Transverse colon (tissue), 3 donors: ENCODE measurements around the gene RCE1.

Experiments
- EP300 ChIP-seq: sonication (generic); formaldehyde crosslinking; IDR thresholded peaks from one replicate; pipeline ENCODE4 v1.6.1; 2017; ENCODE audit warnings: antibody characterized with exemption, low read depth
- POLR2A ChIP-seq: fragments of 450-650 bp; IDR thresholded peaks from one replicate; pipeline ENCODE4 v1.6.1; 2016; ENCODE audit warnings: antibody characterized with exemption, mild to moderate bottlenecking, moderate library complexity
- TF ChIP-seq, protein P1 (sequence below), 5 experiments: fragments of 200-600 bp in 3 of 5; fragments of 450-650 bp in 2 of 5; sonication (generic) in 3 of 5; IDR thresholded peaks; 1 replicate in 2 of 5; 2 replicates in 3 of 5; pipeline ENCODE4 v1.5.1; 2016 to 2017; ENCODE audit warnings: antibody characterized with exemption in 5 of 5, inconsistent platforms in 3 of 5, mild to moderate bottlenecking in 2 of 5, moderate library complexity in 1 of 5

DNA sequence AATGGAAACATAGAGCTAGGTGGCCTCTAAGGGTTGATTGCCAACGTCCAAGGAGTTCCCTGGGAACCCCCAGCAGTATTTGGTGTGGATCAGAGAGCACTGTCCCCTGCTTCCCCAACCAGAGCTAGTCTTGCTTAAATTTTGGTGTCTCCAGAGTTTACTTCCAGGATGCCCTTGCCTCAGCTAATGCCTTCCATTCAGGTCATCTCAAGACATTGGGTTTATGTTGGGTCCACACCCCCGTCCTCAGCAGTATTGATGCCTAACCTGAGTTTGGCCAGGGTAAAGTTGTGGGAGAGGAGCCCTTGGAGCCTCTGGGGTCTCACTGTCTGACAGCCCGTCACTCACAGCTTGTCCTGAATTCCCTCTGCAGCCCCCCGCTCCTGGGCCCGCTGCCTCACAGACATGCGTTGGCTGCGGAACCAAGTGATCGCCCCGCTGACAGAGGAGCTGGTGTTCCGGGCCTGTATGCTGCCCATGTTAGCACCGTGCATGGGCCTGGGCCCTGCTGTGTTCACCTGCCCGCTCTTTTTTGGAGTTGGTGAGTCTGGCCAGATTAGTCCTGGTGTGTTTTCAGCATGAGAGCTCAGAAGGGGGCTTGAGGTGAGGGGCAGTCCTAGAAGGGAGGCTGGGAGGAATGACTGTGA lies 1.4 kb downstream of the RCE1 start:
- TF ChIP-seq POLR2A (no peak), EP300 (no peak)
- TF ChIP-seq, protein P1, sequence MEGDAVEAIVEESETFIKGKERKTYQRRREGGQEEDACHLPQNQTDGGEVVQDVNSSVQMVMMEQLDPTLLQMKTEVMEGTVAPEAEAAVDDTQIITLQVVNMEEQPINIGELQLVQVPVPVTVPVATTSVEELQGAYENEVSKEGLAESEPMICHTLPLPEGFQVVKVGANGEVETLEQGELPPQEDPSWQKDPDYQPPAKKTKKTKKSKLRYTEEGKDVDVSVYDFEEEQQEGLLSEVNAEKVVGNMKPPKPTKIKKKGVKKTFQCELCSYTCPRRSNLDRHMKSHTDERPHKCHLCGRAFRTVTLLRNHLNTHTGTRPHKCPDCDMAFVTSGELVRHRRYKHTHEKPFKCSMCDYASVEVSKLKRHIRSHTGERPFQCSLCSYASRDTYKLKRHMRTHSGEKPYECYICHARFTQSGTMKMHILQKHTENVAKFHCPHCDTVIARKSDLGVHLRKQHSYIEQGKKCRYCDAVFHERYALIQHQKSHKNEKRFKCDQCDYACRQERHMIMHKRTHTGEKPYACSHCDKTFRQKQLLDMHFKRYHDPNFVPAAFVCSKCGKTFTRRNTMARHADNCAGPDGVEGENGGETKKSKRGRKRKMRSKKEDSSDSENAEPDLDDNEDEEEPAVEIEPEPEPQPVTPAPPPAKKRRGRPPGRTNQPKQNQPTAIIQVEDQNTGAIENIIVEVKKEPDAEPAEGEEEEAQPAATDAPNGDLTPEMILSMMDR (IDR thresholded peaks at IDR 0.05), result no peak
